ENCODE data around the gene C3orf70.

The C3orf70 gene

DNA sequence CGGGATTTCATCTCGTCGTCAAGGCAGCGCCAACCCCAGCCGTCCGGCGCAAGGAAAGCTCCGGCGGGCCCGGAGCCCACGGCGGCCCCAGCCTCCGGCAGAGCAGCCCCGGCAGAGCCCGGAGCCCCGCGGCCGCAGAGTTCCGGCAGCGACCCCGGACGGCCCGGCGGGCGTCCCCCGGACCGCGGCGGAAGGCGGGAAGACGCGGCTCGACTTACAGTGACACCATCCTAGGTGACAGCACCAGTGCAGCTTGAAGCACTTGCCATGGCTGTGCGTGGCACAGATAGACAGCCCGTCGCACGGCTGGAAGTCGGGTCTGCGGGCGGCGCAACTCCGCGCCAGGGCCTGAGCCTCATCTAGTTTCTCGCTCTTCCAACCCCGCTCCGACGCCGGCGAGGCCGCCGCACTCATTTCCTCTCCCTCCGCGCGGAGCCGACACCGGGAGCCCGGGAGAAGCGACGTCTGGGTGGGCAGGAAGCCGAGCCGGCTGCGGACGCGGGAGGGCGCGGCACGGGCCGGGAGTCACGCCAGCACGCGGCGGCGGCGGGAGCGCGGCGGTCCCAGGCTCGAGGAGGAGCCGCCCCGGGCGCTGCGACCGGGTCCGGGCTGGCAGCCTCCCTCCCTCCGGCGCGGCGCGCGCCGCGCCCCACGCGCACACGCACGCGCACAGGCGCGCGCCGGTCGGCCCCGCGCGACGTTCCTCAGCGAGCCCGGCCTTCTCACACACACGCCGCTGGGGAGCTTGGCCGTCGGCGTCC, at the start of gene C3orf70:
TSS of gene C3orf70 (minus strand) at position 651 of the 761 bp plus-strand sequence. CDS start at position 414, 237 bp downstream.
- DNase-seq (ENCODE audit: low read depth), result peak; percentile 22

DNA sequence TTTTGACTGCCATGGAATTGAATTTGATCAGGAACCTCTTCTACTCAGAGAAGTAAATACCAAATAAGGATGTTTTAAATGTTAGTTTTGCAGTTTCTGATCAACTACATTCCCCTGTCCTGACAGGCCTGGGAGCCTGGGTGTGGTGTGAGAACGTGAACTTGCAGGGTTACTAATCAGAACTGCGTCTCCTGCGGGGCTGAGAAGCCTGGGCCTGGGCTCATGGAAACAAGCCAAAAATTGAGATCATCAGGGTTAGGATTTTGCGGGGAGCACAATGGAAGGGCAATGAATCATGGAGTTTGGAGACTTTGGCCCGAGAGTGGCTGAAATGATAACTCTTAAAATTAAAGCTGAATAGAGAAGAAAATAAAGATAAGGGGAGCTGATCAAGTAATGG, 47.8 kb upstream of the C3orf70 start:
- no peak for DNase-seq (ENCODE audit: low read depth)

DNA sequence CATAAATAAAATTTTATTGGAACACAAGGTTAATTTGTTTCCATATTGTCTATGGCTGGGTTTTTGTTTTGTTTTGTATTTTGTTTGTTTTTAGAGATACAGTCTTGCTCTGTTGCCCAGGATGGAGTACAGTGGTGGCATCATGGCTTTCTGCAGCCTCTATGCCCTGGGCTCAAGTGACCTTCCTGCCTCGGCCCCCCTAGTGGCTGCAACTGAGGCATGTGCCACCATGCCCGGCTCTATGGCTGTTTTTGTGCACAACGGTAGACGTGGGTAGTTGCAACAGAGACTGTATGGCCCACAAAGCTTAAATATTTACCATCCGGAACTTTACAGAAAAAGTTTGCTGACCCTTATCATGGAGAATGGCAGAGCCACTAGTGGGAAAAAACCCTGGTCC, 46.8 kb upstream of the C3orf70 start:
- DNase-seq (ENCODE audit: low read depth), result no peak

GRCh38 chr3:185199206-185199605, 46.3 kb upstream of the C3orf70 start:
- DNase-seq (ENCODE audit: low read depth), result no peak

GRCh38 chr3:185197068-185197467, 44.2 kb upstream of the C3orf70 start:
- DNase-seq (ENCODE audit: low read depth), result no peak

GRCh38 chr3:185195652-185196051, 42.8 kb upstream of the C3orf70 start:
- DNase-seq (ENCODE audit: low read depth), result no peak

- DNase-seq (ENCODE audit: low read depth), result no peak
These were observed 36.0 kb upstream of the C3orf70 start for GRCh38 chr3:185188816-185189215.

GRCh38 chr3:185187391-185187790, 34.5 kb upstream of the C3orf70 start:
- no peak for DNase-seq (ENCODE audit: low read depth)

- DNase-seq (ENCODE audit: low read depth), result no peak
These were observed 24.0 kb upstream of the C3orf70 start for GRCh38 chr3:185176750-185177359.

- DNase-seq (ENCODE audit: low read depth), result peak; percentile 44
These were observed 22.6 kb upstream of the C3orf70 start for GRCh38 chr3:185175370-185175987.

DNA sequence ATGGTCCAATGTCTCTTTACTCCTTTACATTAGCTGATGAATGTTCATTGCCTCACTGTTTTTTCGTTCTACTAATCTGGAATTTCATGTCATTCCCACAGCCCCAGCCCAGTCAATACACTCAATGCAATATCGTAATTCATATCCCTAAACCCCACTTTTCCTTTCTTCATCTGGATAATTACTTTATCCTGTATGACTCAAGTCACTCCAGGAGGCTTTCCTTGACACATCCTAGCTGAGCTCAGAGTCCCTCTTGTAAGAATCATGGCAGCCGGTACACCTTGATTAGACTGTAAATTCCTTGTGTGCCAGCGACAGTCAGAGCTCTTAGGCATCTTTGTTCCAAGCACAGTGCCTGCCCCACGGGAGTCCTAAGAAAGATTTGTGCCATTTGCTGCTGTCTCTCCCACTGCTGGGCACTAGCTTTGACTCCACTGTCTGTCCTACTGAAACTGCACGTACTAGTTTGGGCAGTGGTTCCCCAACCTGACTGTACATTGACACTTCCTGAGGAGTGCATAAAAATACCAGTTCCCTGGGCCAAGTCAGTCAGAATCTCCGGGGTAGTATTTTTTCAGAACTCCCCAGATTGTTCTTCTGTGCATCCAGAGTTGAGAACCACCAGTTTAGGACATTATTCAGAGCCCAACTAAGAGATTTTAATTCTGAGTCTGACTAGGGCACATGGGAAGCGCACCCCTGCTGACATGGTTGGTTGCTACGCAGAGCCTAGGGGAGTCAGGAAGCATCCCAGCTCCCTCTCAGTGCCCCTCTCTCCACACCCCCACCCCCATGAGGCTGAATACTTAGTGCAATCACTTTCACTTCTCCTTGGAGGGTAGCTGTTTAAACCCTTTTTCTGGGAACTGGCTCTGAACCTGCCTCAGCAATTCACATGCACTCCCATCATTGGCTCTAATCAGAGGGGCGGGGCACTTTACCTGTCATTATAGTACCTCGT, 19.5 kb upstream of the C3orf70 start:
- no peak for DNase-seq (ENCODE audit: low read depth)

DNA sequence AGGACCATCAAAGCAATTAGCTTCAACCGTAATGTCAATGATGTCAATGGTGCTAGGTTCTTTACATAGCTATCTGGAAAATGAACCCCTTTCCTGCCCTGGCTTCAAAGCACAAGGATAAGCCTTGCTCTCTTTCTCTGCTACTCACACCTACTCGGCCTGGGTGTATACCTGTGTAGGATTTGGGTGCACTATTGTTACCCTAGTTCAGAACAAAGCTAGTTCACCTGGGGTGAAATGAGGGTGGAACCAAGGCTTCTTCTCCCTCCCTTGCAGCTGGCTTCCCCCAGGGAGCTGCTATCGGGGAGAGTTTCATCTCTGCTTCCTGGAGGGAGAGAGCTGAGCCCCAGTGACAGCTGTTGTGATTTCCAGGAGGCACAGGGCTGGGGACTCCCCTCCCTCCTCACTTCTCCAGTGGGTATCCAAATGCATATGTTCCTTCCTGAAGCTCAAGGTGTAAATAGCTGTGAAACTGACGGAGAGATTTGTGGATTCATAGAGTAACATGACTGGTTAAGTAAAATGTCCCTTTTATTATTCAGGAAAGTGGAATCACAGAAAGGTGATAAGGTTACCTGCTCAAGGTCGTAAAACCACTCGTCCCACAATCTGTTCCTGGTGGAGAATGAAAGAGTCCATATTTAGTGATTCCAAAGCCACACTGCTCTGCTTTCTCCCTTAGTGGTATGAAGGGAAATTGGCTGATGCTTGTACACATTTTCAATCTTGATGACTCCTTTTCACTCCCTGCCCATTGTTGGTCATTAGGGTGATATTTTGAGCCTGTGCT, 11.8 kb upstream of the C3orf70 start:
- DNase-seq (ENCODE audit: low read depth), result no peak

DNA sequence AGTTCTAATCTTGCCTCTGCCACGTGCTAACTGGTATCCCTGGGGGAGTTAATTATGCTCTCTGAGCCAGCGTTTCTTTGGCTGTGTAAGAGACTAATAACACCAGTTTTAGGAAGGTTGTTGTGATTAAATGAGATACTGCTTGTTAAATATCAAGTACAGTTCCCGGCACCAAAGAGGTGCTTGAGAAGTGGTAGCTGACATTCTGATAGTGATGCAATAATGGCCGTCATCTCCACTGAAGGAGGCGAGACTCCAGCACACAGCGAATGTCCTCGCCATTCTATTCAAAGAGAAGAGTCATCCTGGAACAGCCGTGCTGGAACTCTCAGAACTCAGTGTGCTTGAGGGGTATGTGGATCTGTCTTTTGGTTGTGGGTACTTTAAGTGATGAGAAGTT, 9.8 kb upstream of the C3orf70 start:
- DNase-seq (ENCODE audit: low read depth), result no peak

- no peak for DNase-seq (ENCODE audit: low read depth)
These were observed 8.9 kb upstream of the C3orf70 start for GRCh38 chr3:185161761-185162160.

GRCh38 chr3:185157347-185157746, 4.5 kb upstream of the C3orf70 start:
- no peak for DNase-seq (ENCODE audit: low read depth)

GRCh38 chr3:185155678-185156077, 2.8 kb upstream of the C3orf70 start:
- no peak for DNase-seq (ENCODE audit: low read depth)

- no peak for DNase-seq (ENCODE audit: low read depth)
These were observed 1.2 kb upstream of the C3orf70 start for GRCh38 chr3:185153861-185154629.

GRCh38 chr3:185153171-185153771, 411 bp upstream of the C3orf70 start:
- no peak for DNase-seq (ENCODE audit: low read depth)

GRCh38 chr3:185151964-185152409, 873 bp downstream of the C3orf70 start:
- no peak for DNase-seq (ENCODE audit: low read depth)
